GM12801 (cell line): ENCODE results near the gene NEK9.

Source experiments
- CTCF ChIP-seq: IDR thresholded peaks from one replicate; pipeline ENCODE4 v1.5.1; 2011; ENCODE audit warnings: control low read depth; ENCODE audit not compliant: insufficient read length; ENCODE audit errors: extremely low read depth

The NEK9 gene

DNA sequence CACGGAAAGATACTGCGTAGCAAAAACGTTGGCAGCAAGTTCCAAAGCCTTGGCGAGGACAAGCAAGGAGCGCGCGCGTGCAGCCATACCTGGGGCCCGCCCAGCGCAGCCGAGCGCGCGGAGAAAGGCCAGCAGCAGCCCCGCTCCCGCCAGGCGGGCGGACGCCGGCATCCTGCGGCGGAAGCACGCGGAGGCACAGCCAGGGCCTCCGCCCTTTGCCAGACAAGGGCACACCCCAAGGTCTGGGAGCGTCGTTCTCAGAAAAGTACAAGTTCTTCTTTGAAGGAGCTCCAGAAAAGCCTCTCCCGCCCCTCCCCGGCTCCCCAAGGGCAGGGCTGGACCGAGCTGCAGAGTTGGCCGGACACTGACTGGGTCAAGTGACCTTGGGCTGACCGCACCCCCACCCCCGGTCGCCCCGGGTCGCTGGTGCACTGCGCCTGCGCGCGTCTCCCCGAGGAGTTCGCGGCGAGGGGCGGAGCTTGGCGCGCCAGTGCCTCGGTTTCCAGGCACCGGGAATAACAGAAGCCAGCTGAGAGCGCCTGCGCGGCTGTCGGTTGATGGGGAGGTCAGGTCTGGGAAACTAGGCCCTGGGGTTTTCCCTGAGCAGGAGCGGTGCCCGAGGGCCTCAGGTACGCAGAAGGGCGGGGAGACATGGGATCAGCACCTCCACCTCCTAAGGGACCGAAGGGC is 57.6 kb downstream of the NEK9 start, which contains the start of gene ZC2HC1C:
TSS of gene ZC2HC1C (plus strand) at position 521 of the 690 bp plus-strand sequence. CDS start 933 bp downstream, outside the sequence.
- no peak for TF ChIP-seq CTCF

DNA sequence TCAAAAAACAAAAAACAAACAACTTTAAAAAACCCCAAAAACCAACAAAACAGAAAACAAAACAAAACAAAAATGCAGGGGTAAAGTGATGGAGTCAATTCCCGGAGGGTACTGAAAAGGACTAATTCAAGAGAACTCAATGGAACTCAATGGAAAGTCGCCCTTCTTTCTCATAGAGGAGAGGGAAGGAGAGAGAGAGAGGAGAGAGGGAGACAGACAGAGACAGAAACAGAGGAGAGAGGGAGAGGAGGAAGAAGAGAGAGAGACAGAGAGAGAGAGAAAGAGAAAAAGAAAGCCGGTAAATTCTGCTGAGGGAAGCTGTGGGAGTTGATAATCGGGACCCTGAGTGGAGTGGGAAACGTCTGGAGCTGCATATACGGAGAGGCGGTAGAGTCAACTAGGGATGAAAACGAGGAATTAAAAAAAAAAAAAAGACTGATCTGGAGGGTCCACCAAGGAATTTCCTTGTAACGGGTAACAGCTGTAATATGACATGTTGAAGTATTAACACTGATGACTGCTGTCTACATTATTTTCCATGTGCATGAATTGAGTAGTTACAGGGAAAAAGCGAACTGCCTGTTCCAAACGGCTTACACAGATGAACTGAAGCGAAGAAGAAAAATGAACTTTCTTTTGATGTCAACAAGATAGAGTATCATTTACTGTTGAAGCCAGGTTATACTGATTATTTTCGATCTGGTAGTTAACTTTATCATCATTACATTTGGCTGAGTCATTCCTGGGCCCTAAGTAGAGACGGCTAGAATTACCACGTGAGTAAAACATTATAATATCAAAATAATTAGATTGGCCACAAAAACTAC is 58.3 kb downstream of the NEK9 start:
- TF ChIP-seq CTCF, result no peak

DNA sequence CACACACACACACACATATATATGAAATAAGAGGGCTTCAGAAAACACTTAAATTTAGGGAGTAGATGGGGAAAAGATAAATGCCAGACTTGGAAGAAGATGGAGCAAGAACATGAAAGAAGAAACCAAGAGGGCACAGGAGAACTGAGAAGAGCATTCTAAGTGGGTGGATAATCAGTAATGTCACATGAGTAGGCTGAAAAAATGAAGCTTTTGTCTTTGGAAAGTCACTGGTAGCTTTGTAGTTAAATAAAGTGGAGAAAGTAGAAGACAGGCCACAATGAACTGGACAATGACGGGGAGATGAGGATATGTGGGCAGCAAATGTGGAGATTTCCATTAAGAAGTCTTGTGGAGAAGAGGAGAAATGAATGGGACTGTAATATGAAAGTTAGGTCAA is 59.6 kb downstream of the NEK9 start:
- no peak for TF ChIP-seq CTCF

GRCh38 chr14:75066691-75067090 is 60.2 kb downstream of the NEK9 start:
- TF ChIP-seq CTCF, result no peak

DNA sequence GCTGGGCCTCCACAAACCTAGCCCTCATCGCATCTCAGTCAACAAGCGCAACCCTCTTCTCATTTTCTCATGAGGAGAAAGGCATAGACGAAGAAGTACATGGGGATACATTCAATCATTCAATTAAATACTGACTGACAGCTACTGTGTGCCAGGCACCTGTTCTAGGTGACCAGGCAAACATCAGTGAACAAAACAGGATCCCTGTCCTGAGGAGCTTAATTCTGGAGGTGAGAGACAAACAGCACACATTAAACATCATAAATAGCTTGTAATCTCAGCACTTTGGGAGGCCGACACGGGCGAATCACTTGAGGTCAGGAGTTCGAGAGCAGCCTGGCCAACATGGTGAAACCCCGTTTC is 62.7 kb downstream of the NEK9 start:
- no peak for TF ChIP-seq CTCF

DNA sequence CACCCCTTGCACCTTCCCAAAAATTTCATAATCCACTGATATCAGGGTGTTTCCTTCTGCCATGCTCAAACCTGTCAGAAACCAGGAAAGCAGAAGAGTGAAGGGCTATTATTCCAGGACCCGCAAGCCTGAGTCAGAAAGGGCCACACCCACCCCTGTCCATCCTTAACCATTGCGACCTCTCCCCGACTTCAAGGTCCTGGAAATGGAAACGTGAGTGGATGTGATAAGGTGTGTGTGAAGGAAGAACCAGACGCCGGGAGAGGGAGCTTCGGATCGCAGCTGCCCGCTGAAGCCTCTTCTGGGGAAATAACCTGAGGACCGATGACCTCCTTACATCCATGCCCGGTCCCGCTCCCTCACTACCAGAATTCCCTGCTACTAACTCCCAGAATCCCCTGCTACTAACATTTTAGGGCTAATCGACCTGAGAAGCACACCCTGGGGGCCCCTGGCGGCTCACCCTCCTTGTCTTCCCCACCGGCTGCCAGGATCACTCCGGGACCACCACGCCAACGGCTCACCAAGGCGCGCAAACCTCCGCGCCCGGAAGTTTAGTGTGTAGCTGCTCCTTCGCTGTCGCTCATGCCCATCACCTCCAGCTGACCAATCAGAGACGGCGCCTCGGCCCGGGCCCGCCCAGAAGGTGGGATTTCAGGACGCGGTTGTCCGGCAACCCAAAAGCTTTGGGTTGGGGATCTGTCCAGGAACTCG is 63.2 kb downstream of the NEK9 start, which contains the start of gene ACYP1:
TSS of gene ACYP1 (minus strand) at position 534 of the 714 bp plus-strand sequence. CDS start at position 63, 471 bp downstream.
- TF ChIP-seq CTCF, result no peak

- TF ChIP-seq CTCF, result no peak
Observed at GRCh38 chr14:75063013-75063412, 63.8 kb downstream of the NEK9 start.
